Large intestine (tissue), 3 donors: Measurements from ENCODE around the gene WNT9B. TPM values are rescaled to one million over a fixed set of nuclear protein-coding genes. Genes with fewer than 3 reads are reported as not detected.

ENCODE experiments used
- DNase-seq, 2 donors: peaks; one replicate each; pipeline versions ENCODE4 v3.0.0 to v3.0.0-alpha.2; 2013
- H3K27ac ChIP-seq: one replicate; pipeline ENCODE4 v1.5.1; 2013; ENCODE audit warnings: low read length
- H3K27me3 ChIP-seq: 2 replicates; pipeline ENCODE4 v1.6.1; 2013; ENCODE audit warnings: low read length; ENCODE audit not compliant: control insufficient read depth, insufficient read depth
- H3K36me3 ChIP-seq: 2 replicates; pipeline ENCODE4 v1.6.1; 2013; ENCODE audit warnings: low read length; ENCODE audit not compliant: control insufficient read depth, insufficient read depth
- H3K4me1 ChIP-seq: one replicate; pipeline ENCODE4 v1.6.1; 2013; ENCODE audit warnings: low read length; ENCODE audit not compliant: control insufficient read depth, insufficient read depth
- H3K4me3 ChIP-seq: one replicate; pipeline ENCODE4 v1.5.1; 2013; ENCODE audit warnings: low read length
- H3K9me3 ChIP-seq: one replicate; pipeline ENCODE4 v1.6.1; 2013; ENCODE audit warnings: mild to moderate bottlenecking, low read depth, low read length, moderate library complexity; ENCODE audit not compliant: control insufficient read depth
- WGBS: methylation state at CpG from one replicate; pipeline ENCODE4 v1.1.5; 2013; ENCODE audit warnings: low lambda C conversion rate; ENCODE audit not compliant: insufficient coverage; 5-methylcytosine and 5-hydroxymethylcytosine counted together
- polyA plus RNA-seq: library from polyadenylated mRNA; unstranded; fragments of 120-200 nt; gene quantifications from one replicate; pipeline ENCODE4 v1.2.1, GENCODE V29; 2013

The WNT9B gene
- polyA plus RNA-seq, 1 donor = not detected

DNA sequence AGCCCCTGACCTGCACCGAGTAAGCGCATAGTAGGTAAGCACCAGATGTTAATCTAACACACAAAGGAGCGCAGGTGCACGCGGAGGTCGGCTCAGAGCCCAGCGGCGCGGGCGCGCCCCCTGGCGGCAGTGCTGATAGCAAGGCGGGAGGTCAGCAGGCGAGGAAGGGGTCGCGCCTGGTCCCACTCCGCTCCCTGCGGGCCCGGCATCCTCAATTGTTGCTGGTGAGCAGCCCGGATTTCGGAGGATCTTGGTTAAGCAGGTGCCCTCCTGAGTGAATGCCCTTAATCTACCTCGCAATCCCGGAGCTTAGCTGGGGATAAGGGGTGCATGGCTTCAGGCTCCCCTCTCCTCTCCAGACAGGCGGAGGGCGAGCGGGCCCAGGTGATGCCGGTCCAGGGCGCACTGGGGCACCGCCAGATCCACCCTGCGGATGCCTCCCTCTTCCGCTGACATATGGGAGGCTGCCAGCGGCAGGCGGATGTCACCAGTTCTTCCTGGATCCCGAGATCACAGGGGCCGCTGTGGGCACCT is 28.9 kb upstream of the WNT9B start:
- Histone ChIP-seq H3K4me1 (peaks cover 16% of the 10 kb centered on the region), H3K4me3 (no peak overlapping the region), H3K27ac (no peak overlapping the region), H3K36me3 (no peaks in the 10 kb centered on the region), H3K27me3 (peaks cover 76% of the 10 kb centered on the region), H3K9me3 (peaks cover 19% of the 10 kb centered on the region)
- DNase-seq = no peak
- no CpG with 5 or more reads among the region's 35 CpGs for WGBS

GRCh38 chr17:46823657-46824056 is 27.7 kb upstream of the WNT9B start:
- DNase-seq = no peak
- no peak overlapping the region for H3K4me3 ChIP-seq
- H3K27ac ChIP-seq = no peak overlapping the region
- peaks cover 13% of the 10 kb centered on the region for H3K4me1 ChIP-seq
- no peaks in the 10 kb centered on the region for H3K36me3 ChIP-seq
- H3K27me3 ChIP-seq = peaks cover 64% of the 10 kb centered on the region
- H3K9me3 ChIP-seq = peaks cover 16% of the 10 kb centered on the region
- no CpG with 5 or more reads among the region's 8 CpGs for WGBS

DNA sequence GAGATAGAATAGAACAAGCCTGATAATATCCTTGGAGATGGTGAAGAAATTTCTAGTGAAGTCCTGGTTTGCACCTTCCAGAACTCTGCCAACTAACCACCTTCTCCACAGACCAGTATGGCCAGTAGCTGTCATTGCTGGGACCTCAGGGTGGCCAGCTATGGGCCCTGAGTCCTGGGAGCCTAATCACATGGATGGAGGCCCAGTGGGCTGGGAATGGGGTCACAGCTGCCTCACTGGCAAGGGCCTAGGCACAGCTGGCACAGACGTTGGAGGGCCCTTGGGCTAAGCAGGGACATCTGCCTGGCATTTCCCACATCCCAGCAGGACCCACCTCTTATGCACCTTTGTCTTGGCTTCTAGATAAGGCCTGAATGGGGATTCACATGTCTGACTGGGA is 25.3 kb upstream of the WNT9B start:
- WGBS = no CpG with 5 or more reads among the region's 1 CpG
- no peaks in the 10 kb centered on the region for H3K36me3 ChIP-seq
- no peaks in the 10 kb centered on the region for H3K4me1 ChIP-seq
- no peak overlapping the region for H3K4me3 ChIP-seq
- DNase-seq = no peak
- no peak overlapping the region for H3K27ac ChIP-seq
- H3K9me3 ChIP-seq = peaks cover 6% of the 10 kb centered on the region
- H3K27me3 ChIP-seq = peaks cover 40% of the 10 kb centered on the region

GRCh38 chr17:46827274-46827673 is 24.1 kb upstream of the WNT9B start:
- DNase-seq = no peak
- Histone ChIP-seq H3K4me1 (no peaks in the 10 kb centered on the region), H3K27me3 (peaks cover 28% of the 10 kb centered on the region), H3K36me3 (no peaks in the 10 kb centered on the region), H3K4me3 (no peak overlapping the region), H3K27ac (no peak overlapping the region), H3K9me3 (peaks cover 5% of the 10 kb centered on the region)
- no CpG with 5 or more reads among the region's 2 CpGs for WGBS

DNA sequence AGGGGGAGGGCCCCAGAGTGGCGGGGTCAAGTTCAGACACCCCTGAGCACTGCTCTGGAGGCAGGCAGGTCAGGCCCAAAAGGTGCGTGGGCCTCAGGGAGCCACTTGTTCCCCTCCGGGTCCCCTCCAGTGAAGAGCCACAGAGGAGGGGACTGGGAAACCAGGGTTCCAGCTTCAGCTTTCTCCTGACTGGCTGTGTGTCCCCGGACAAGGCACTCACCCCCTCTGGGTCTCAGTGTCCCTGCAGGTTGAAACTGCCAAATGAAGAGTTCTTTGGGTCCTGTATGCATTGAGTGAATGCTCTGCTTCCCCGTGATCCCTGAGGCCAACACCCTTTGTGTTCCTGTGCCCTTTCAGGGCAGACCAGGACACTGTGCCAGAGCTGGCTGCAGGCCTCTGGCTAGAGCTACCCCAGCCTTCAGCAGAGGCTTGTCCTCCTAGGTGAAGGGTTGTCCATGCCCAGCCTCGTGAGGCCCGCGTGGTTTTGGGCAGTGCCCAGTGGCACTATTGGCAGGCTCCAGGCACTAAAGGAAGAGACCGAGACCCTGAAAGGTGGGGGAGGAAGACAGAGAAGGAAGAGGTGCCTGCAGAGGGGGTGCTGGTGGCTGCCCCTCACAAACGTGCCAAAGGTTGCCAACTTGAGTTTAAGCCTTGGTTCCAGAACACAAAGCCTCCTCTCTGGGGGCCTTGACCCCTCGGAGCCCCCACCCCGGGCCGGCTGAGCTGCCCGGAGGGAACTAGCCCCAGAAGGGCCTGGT is 19.6 kb upstream of the WNT9B start:
- H3K4me1 ChIP-seq = no peaks in the 10 kb centered on the region
- peaks cover 4% of the 10 kb centered on the region for H3K27me3 ChIP-seq
- no peak overlapping the region for H3K27ac ChIP-seq
- H3K4me3 ChIP-seq = no peak overlapping the region
- no peak for DNase-seq
- H3K9me3 ChIP-seq = no peaks in the 10 kb centered on the region
- WGBS = no CpG with 5 or more reads among the region's 14 CpGs
- H3K36me3 ChIP-seq = no peaks in the 10 kb centered on the region

DNA sequence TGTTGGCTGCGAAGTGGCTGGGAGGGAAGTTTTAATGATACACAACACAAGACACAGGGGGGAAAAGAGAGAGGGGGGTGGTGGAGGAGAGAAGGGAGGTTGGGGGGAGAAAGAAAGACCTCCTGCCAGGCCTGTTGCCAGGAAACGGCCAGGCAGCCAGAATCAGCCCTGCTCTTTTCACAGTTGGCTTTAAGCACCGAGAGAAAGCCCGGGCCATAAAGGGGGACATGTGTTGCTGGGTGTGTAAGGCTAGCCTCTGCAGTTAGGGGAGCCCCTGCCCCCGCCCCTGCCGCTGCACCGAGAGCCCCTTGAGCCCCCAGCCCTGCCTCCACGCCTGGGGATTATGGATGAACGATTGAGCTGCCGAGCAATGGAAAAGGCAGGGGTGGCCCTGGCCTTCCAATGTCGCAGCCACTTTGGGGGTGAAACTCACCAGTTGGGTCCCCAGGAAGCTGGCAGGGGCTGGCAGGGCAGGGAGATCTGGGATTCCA is 19.0 kb upstream of the WNT9B start:
- H3K4me1 ChIP-seq = no peaks in the 10 kb centered on the region
- WGBS = no CpG with 5 or more reads among the region's 11 CpGs
- H3K9me3 ChIP-seq = no peaks in the 10 kb centered on the region
- H3K4me3 ChIP-seq = no peak overlapping the region
- no peaks in the 10 kb centered on the region for H3K36me3 ChIP-seq
- DNase-seq = no peak
- H3K27ac ChIP-seq = no peak overlapping the region
- peaks cover under 1% of the 10 kb centered on the region for H3K27me3 ChIP-seq

DNA sequence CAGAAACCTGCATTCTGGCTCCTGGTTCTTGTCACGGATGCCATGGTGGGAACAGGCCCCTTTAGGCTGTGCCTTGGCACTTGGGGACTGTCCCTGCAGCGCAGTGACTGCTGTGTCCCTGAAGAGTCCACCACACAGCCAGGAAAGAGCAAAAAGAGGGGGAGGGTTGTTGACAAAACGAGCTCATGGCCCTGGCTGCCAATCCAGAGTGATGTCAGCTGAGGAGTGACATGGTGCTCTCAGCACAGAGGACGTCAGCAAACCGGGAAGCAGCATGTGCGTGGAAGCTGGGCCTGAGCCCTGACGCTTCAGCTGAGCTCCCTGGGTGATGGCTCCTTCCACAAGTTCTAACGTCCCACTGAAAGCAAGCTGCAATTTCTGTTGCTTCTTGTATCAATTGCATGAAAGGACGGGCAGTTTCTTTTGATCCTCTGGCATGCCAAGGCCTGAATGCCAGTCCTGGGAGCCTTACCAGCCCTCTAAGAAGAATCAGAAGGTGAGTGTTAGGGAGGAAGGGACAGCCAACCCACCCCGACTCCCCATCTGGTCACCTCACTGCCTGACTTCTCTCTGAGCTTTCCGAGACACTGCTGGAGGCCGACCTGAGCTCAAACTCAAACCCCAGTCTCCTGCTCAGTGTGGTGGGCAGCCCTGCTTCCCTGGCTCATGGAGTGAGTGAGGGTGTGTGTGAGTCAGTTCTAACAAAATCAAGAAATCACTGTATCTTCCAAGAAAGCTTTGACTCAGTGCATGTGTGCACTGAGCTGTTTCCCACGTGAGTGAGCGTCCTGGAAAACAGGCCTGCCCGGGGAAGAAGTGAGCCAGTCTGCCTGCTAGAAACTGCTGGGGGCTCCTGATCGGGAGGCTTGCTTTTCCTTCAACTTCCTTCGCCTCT is 18.2 kb upstream of the WNT9B start:
- DNase-seq = no peak
- no CpG with 5 or more reads among the region's 17 CpGs for WGBS
- H3K4me3 ChIP-seq = no peak overlapping the region

GRCh38 chr17:46833840-46834208 is 17.6 kb upstream of the WNT9B start:
- Histone ChIP-seq H3K9me3 (no peaks in the 10 kb centered on the region), H3K4me1 (no peaks in the 10 kb centered on the region), H3K27me3 (no peaks in the 10 kb centered on the region), H3K36me3 (no peaks in the 10 kb centered on the region), H3K27ac (no peak overlapping the region), H3K4me3 (no peak overlapping the region)
- DNase-seq = no peak
- WGBS = no CpG with 5 or more reads among the region's 2 CpGs

More for the DNA sequence above, 18.2 kb upstream of the WNT9B start:
- Histone ChIP-seq H3K27me3 (no peaks in the 10 kb centered on the region), H3K9me3 (no peaks in the 10 kb centered on the region), H3K4me1 (no peaks in the 10 kb centered on the region), H3K27ac (no peak overlapping the region), H3K36me3 (no peaks in the 10 kb centered on the region)

DNA sequence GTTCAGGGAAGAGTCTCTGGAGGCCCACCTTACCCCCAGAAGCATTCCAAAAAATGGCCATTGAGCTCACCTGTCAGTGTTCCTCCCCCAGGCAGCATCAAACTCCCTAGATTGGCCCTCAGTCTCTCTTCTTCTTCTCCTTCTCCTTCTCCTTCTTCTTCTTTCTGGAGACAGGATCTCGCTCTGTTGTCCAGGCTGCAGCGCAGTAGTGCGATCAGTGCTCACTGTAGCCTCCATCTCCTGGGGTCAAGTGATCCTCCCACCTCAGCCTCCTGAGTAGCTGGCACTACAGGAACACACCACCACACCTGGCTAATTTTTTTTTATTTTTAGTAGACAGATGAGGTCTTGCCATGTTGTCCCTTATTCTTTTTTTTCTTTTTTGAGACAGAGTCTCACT is 16.5 kb upstream of the WNT9B start:
- no peaks in the 10 kb centered on the region for H3K9me3 ChIP-seq
- H3K27me3 ChIP-seq = no peaks in the 10 kb centered on the region
- no peaks in the 10 kb centered on the region for H3K4me1 ChIP-seq
- H3K36me3 ChIP-seq = no peaks in the 10 kb centered on the region
- no peak for DNase-seq
- no peak overlapping the region for H3K4me3 ChIP-seq
- WGBS = 100% methylated on average over 3 of the region's 3 CpGs
- H3K27ac ChIP-seq = no peak overlapping the region

- Histone ChIP-seq H3K9me3 (no peaks in the 10 kb centered on the region), H3K4me1 (no peaks in the 10 kb centered on the region), H3K27me3 (peaks cover 8% of the 10 kb centered on the region), H3K27ac (no peak overlapping the region), H3K36me3 (no peaks in the 10 kb centered on the region), H3K4me3 (no peak overlapping the region)
- no peak for DNase-seq
- 40% methylated on average over 1 of the region's 2 CpGs for WGBS
Measured at GRCh38 chr17:46836500-46836899, 14.9 kb upstream of the WNT9B start.
